Stomach (tissue), 9 donors: ENCODE measurements around the gene TNS1. TPM values are rescaled to one million over a fixed set of nuclear protein-coding genes. Genes with fewer than 3 reads are reported as not detected.

Source experiments
- DNase-seq, 2 donors: peaks; one replicate each; pipeline versions ENCODE4 v3.0.0 to v3.0.0-alpha.2; 2013 to 2019
- H3K27ac ChIP-seq, 5 donors: fragments of 200-600 bp in 4 of 5; sonication (generic) in 4 of 5; one replicate each; pipeline ENCODE4 v1.5.1; 2013 to 2019; ENCODE audit warnings: mild to moderate bottlenecking in 1 of 5, moderate library complexity in 1 of 5
- H3K27me3 ChIP-seq, 3 donors: fragments of 200-600 bp; sonication (generic); one replicate each; pipeline ENCODE4 v1.5.1; 2017 to 2019; ENCODE audit warnings: mixed run types in 1 of 3
- H3K36me3 ChIP-seq, 4 donors: fragments of 200-600 bp; sonication (generic); 1 replicate in 3 of 4; 2 replicates in 1 of 4; pipeline ENCODE4 v1.5.1; 2016 to 2019
- H3K4me1 ChIP-seq, 4 donors: fragments of 200-600 bp; sonication (generic); one replicate each; pipeline ENCODE4 v1.5.1; 2016 to 2019
- H3K4me3 ChIP-seq, 4 donors: fragments of 200-600 bp; sonication (generic) in 3 of 4; one replicate each; pipeline ENCODE4 v1.5.1; 2016 to 2019; ENCODE audit warnings: mild to moderate bottlenecking in 1 of 4
- H3K9me3 ChIP-seq, 4 donors: fragments of 200-600 bp; sonication (generic); one replicate each; pipeline ENCODE4 v1.5.1; 2016 to 2019
- EP300 ChIP-seq: sonication (generic); formaldehyde crosslinking; IDR thresholded peaks from one replicate; pipeline ENCODE4 v1.6.1; 2017; ENCODE audit warnings: antibody characterized with exemption
- POLR2A ChIP-seq, 4 donors: fragments of 450-650 bp; IDR thresholded peaks; one replicate each; pipeline ENCODE4 v1.6.1; 2016; ENCODE audit warnings: antibody characterized with exemption in 4 of 4, control low read depth in 2 of 4, mild to moderate bottlenecking in 1 of 4, moderate library complexity in 1 of 4
- POLR2AphosphoS5 ChIP-seq, 3 donors: sonication (generic); formaldehyde crosslinking; IDR thresholded peaks; one replicate each; pipeline ENCODE4 v1.6.1; 2016; ENCODE audit warnings: antibody characterized with exemption in 3 of 3
- WGBS, 5 donors: extraction: QIAGEN DNeasy Blood & Tissue Kit in 3 of 5; methylation state at CpG; one replicate each; pipeline versions ENCODE4 v1.1.5 to v1.1.7; 2013 to 2018; 5-methylcytosine and 5-hydroxymethylcytosine counted together
- intact Hi-C: fragments of 100-400 bp; cut with DNase I; formaldehyde crosslinking; loops from one replicate; pipeline ENCODE4 v1.15.1; 2023; ENCODE audit warnings: low total_unique reads
- polyA plus RNA-seq, 3 donors: library from polyadenylated mRNA; stranded (reverse); fragments of 200-250 nt; gene quantifications; one replicate each; pipeline ENCODE4 v1.2.3, GENCODE V29; 2013
- total RNA-seq, 5 donors: library from RNA; depleted of rRNA; stranded (reverse); fragments of >200 nt; gene quantifications; one replicate each; pipeline versions ENCODE4 v1.1.0 to v1.2.3, GENCODE V29; 2014 to 2016
- TF ChIP-seq, protein P1 (sequence below), 7 experiments: fragments of 450-650 bp in 4 of 7; fragments of 200-600 bp in 3 of 7; sonication (generic) in 3 of 7; IDR thresholded peaks; one replicate each; pipeline ENCODE4 v1.5.1; 2016 to 2019; ENCODE audit warnings: antibody characterized with exemption in 7 of 7, control low read depth in 2 of 7, mild to moderate bottlenecking in 1 of 7
- donor health status: healthy with polysubstance abuse.
- donor health status: Bipolar disorder and iron deficiency.
- donor health status: healthy.

The TNS1 gene
- total and polyA plus RNA-seq, 8 donors = 18.5 to 682 (median 160) TPM

DNA sequence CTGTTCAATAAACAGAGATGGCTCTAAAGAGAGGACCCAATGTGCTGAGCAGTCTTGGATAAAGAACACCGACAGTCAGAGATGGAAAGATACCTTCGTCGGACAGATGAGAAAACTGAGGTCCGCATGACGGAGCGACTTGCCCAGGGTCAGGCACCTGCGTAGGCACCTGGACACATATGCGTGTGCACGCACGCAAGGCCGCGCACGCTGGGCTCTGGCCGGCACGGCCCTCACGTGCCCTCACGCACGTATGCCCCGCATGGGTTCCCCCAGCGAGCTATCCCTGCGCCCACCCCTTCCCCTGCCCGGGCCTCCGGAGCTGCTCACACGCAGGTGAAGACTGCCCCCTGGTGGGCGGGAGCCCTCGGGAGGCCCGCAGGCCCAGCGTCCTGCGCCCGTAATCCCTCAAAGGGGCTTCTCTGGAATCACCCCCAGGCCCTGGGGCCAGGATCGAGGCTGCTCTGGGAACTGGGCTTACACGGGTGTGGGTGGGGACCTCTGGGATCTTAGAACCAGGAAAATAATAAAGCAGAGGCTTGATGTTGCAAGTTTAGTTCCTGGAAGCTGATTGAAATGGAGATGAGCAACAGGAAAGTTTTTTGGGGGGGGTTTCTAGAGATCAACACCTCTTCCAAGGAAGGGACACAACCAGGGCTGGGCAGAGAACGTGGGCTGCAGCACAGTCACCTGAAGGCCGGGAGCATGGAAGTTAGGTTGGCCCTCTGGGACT is 246.3 kb downstream of the TNS1 start:
- Histone ChIP-seq H3K4me1 (peaks cover 0 to 23% (median 8%) of the 10 kb centered on the region in 4 donors), H3K27ac (peak overlapping the region in 1 of 5 donors; percentile 30), H3K27me3 (peaks cover 0 to 11% (median 0%) of the 10 kb centered on the region in 3 donors), H3K36me3 (peaks cover 0 to 8% (median 0%) of the 10 kb centered on the region in 4 donors), H3K9me3 (peaks cover 0 to 12% (median 4%) of the 10 kb centered on the region in 4 donors), H3K4me3 (peak overlapping the region; percentile 7 to 20 (median 14))
- intact Hi-C loops = no loop called here
- DNase-seq = peak; percentile 61 to 93
- TF ChIP-seq, protein P1, sequence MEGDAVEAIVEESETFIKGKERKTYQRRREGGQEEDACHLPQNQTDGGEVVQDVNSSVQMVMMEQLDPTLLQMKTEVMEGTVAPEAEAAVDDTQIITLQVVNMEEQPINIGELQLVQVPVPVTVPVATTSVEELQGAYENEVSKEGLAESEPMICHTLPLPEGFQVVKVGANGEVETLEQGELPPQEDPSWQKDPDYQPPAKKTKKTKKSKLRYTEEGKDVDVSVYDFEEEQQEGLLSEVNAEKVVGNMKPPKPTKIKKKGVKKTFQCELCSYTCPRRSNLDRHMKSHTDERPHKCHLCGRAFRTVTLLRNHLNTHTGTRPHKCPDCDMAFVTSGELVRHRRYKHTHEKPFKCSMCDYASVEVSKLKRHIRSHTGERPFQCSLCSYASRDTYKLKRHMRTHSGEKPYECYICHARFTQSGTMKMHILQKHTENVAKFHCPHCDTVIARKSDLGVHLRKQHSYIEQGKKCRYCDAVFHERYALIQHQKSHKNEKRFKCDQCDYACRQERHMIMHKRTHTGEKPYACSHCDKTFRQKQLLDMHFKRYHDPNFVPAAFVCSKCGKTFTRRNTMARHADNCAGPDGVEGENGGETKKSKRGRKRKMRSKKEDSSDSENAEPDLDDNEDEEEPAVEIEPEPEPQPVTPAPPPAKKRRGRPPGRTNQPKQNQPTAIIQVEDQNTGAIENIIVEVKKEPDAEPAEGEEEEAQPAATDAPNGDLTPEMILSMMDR (IDR thresholded peaks at IDR 0.05) = peak in 5 of 7 experiments; percentile 24 to 92 (median 71)
- TF ChIP-seq POLR2AphosphoS5 (IDR thresholded peaks at IDR 0.05) = no peak
- 12 to 26% (median 15%) methylated on average over 19 to 34 of the region's 34 CpGs for WGBS, 5 donors

DNA sequence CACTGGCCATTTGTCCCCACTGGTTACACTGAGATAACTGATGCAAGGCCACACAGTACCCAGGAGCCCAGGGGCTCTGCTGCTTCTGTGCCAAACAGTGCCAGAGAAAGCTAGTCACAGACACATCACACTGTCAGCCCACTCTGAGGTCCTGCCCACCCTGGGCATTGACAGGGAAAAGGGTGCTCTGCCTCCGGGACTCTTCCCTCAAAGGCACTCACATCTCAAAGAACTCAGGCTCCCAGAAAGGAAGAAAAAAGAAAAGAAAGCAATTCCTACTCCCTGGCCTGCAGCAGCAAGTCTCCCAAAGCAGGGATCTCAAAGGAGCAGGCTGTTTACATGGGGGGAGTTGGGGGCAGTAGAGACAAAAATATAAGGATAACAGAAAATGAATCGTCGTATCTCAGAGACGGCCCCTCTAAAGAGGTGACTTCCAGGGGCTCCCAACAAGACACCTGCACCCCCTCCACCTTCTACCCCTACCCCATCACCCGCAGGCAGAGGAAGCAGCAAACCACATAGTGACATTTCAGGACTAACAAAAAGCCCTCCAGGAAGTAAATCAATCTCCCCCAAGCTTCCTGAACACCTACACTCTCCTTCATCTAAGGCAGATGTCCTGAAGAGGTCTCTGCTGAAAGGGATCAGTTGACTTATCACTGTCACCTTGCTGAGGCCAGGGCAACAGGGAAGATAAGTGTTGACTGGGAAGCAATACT is 247.6 kb downstream of the TNS1 start:
- peaks cover 0 to 11% (median 0%) of the 10 kb centered on the region in 3 donors for H3K27me3 ChIP-seq
- no peaks in the 10 kb centered on the region for H3K9me3 ChIP-seq
- intact Hi-C loops = no loop called here
- WGBS, 5 donors = 51 to 67% (median 61%) methylated on average over 5 of the region's 5 CpGs
- H3K4me1 ChIP-seq = peaks cover 0 to 28% (median 8%) of the 10 kb centered on the region in 4 donors
- TF ChIP-seq EP300 (no peak), POLR2AphosphoS5 (IDR thresholded peaks at IDR 0.05) (no peak), POLR2A (IDR thresholded peaks at IDR 0.05) (no peak)
- TF ChIP-seq, protein P1 (IDR thresholded peaks at IDR 0.05) = no peak
- no peak for DNase-seq
- peak overlapping the region in 1 of 5 donors; percentile 30 for H3K27ac ChIP-seq
- peaks cover 0 to 8% (median 0%) of the 10 kb centered on the region in 4 donors for H3K36me3 ChIP-seq
- no peak overlapping the region for H3K4me3 ChIP-seq

DNA sequence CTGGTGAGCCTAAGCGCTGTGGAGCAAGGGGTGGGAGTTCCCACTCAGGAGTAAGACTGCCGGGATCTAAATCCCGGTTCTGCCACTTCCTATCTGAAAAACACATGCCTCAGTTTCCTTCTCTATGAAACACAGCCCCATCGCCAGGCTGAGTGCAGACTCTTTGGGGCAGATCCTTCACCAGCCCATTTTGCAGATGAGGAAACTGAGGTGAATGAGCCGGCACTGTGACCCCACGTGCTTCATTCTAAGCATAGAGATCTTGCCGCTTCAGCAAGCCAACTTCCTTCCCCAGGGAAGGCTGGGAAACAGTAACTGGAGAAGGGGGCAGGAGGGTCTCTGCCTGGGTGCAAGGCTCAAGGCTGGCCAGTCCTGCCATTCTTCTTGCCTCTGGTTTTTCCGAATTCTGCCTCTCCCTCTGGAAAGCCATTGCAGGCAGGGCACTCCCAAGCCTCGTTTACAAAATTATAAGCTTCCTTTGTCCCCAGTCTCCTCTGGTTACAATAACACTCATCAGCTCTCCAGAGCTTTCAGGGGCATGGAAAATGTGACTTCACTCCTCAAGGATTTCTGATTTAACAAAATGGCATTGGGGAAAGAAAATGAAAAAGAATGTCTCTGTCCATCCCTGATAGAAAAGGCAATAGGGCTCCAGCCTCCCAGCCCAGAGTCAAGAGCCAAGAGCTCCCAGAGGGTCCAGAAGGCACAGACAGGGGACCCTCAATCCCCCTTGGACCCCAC is 249.2 kb downstream of the TNS1 start:
- Histone ChIP-seq H3K4me1 (peaks cover 0 to 38% (median 10%) of the 10 kb centered on the region in 4 donors), H3K27ac (peak overlapping the region in 2 of 5 donors; percentile 35 to 63), H3K27me3 (peaks cover 0 to 11% (median 0%) of the 10 kb centered on the region in 3 donors), H3K36me3 (peaks cover 0 to 2% (median 0%) of the 10 kb centered on the region in 4 donors), H3K9me3 (no peaks in the 10 kb centered on the region), H3K4me3 (no peak overlapping the region)
- no peak for TF ChIP-seq POLR2A (IDR thresholded peaks at IDR 0.05)
- TF ChIP-seq POLR2AphosphoS5 (IDR thresholded peaks at IDR 0.05) = no peak
- peak in 1 of 2 donors; percentile 64 for DNase-seq
- 72 to 83% (median 79%) methylated on average over 8 to 9 of the region's 9 CpGs for WGBS, 5 donors
- intact Hi-C loops = no loop called here

DNA sequence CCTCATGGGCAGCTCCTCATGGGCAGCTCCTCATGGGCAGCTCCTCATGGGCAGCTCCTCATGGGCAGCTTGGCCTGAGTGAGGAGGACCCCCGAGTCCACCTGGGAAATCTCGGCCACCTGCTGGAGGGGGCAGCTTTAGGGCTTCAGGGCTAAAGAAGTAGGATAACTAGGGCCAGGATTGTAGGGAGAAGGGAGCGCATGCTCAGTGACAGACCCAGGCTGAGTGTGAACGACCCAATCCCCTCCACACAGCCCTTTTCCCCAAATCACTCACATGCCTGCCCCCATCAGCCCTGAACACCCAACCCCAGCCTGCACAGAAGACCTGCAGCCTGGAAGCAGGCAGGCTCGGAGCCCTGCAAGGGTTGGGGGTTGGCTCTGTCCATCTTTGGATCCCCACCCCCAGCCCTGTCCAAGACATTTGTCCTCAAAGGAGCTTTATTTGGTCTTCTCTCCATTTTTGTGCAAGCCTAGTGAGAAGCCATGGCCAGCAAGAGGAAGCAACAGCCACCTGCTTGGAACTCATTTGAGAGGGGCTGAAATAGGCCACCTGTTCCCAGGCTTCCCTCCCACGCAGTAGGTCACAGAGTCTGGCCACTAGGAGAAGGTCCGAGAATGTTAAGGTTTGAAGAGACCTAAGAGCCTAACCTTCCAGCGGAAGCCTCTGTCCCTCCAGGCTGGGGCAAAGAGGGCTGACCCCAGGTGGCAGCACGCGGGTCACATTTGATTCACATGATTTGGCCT is 249.9 kb downstream of the TNS1 start:
- no peak for TF ChIP-seq EP300
- TF ChIP-seq POLR2AphosphoS5 (IDR thresholded peaks at IDR 0.05) = no peak
- TF ChIP-seq, protein P1 (IDR thresholded peaks at IDR 0.05) = no peak
- TF ChIP-seq POLR2A (IDR thresholded peaks at IDR 0.05) = no peak
- H3K27me3 ChIP-seq = peaks cover 0 to 11% (median 0%) of the 10 kb centered on the region in 3 donors
- H3K36me3 ChIP-seq = no peaks in the 10 kb centered on the region
- peaks cover 0 to 40% (median 10%) of the 10 kb centered on the region in 4 donors for H3K4me1 ChIP-seq
- 65 to 82% (median 79%) methylated on average over 6 to 10 of the region's 10 CpGs for WGBS, 5 donors
- peak overlapping the region in 2 of 5 donors; percentile 35 to 63 for H3K27ac ChIP-seq
- no peak overlapping the region for H3K4me3 ChIP-seq
- intact Hi-C loops = no loop called here
- H3K9me3 ChIP-seq = no peaks in the 10 kb centered on the region
- DNase-seq = no peak
